ENCODE data around the gene PRX. TPM values are rescaled to one million over a fixed set of nuclear protein-coding genes. Genes with fewer than 3 reads are reported as not detected.
A peak's percentile ranks its signal among the peaks of the same experiment; 100 is the strongest.

The PRX gene
- total and polyA plus RNA-seq, 2 of the 13 experiments (the other 11 are each of a cell fraction or from before 2014, with no cell fraction given), result 0.66 TPM

DNA sequence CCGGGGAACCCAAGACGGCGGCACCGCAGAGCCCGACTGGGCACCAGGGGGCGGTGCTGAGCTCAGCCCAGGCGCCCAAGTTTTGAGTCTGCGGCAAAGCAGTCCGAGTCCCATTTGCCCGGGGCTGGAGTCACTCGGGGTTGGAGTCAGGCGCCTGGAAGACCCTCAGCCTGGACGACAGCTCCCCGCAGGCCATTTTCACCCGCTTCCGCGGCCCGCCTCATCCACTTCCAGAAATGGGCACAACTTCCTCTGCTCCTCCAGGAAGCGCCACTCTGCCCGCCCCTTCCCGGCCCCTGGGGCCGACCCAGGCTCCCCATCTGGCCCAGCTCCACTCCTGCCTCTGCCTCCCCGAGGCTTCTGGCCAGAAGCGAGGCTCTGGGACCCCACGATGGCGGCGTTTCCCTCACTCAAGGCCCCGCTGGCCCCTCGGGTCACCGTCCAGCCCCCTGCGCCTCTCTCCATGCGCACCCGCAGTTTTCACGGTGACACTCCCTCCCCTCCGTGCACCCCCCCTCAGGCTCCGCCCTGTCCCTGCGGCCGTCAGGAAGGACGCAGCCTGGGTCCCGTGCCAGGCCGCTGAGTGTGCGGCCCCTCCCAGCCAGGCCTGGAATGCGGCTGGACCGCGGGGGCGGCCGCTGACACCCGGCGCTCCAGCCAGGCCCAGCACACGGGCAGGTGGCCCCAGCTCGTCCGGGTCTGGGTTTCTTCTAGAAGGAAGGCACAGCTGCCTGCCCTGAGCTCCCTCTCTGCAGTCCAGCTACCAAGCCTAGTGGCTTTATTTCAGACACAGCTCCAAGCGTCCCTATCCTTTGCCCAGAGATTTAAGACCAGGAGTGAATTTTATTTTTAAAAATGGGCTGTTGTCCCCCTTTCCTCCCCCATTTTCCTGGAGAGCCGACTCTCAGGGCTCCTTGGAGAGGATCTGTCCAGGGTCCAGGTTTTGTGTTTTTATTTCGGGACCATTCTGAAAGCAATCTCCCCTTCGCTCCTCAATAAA is 7.9 kb upstream of the PRX start (continued):
- TF ChIP-seq, protein P1, sequence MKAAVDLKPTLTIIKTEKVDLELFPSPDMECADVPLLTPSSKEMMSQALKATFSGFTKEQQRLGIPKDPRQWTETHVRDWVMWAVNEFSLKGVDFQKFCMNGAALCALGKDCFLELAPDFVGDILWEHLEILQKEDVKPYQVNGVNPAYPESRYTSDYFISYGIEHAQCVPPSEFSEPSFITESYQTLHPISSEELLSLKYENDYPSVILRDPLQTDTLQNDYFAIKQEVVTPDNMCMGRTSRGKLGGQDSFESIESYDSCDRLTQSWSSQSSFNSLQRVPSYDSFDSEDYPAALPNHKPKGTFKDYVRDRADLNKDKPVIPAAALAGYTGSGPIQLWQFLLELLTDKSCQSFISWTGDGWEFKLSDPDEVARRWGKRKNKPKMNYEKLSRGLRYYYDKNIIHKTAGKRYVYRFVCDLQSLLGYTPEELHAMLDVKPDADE (CRISPR knock-in tag; IDR thresholded peaks at IDR 0.05), result peak; percentile 61; the same call in 1 of the 2 replicates
- TF ChIP-seq RXRA (CRISPR knock-in tag; IDR thresholded peaks at IDR 0.05) (peak; percentile 79), ZNF3 (CRISPR knock-in tag; IDR thresholded peaks at IDR 0.05) (no peak), SIN3B (IDR thresholded peaks at IDR 0.05; ENCODE audit: low read length) (no peak), ZNF556 (CRISPR knock-in tag; IDR thresholded peaks at IDR 0.05; ENCODE audit: borderline replicate concordance) (peak; percentile 45; the same call in 1 of the 2 replicates), TBL1XR1 (IDR thresholded peaks at IDR 0.05; ENCODE audit: borderline replicate concordance, low read length, partially characterized antibody) (peak; percentile 46), TCF7L2 (IDR thresholded peaks at IDR 0.05; ENCODE audit: low read depth, low read length) (no peak), ZNF577 (CRISPR knock-in tag; IDR thresholded peaks at IDR 0.05; ENCODE audit: borderline replicate concordance, low read depth) (no peak), ZNF598 (CRISPR knock-in tag; IDR thresholded peaks at IDR 0.05; ENCODE audit: borderline replicate concordance) (peak; percentile 92; the same call in 1 of the 2 replicates), POGK (CRISPR knock-in tag; conservative IDR thresholded peaks at IDR 0.05) (peak; percentile 87; the same call in 1 of the 2 replicates), ZNF333 (CRISPR knock-in tag; IDR thresholded peaks at IDR 0.05; ENCODE audit: borderline replicate concordance) (peak; percentile 90; the same call in 1 of the 2 replicates), KLF16 (CRISPR knock-in tag; IDR thresholded peaks at IDR 0.05) (peak in 1 of 2 experiments; percentile 60; a peak in 1 of 4 replicates), YEATS4 (CRISPR knock-in tag; IDR thresholded peaks at IDR 0.05; ENCODE audit: borderline replicate concordance) (peak; percentile 74), GTF2F1 (IDR thresholded peaks at IDR 0.05; ENCODE audit: low read length) (no peak), BCL3 (CRISPR knock-in tag; IDR thresholded peaks at IDR 0.05) (peak; percentile 83), CBX5 (CRISPR knock-in tag; IDR thresholded peaks at IDR 0.05; ENCODE audit: borderline replicate concordance) (no peak; the same call in 1 of the 2 replicates), LCORL (IDR thresholded peaks at IDR 0.05) (no peak), LCORL (CRISPR knock-in tag; IDR thresholded peaks at IDR 0.05) (peak; percentile 92)
- TF ChIP-seq, protein P2, sequence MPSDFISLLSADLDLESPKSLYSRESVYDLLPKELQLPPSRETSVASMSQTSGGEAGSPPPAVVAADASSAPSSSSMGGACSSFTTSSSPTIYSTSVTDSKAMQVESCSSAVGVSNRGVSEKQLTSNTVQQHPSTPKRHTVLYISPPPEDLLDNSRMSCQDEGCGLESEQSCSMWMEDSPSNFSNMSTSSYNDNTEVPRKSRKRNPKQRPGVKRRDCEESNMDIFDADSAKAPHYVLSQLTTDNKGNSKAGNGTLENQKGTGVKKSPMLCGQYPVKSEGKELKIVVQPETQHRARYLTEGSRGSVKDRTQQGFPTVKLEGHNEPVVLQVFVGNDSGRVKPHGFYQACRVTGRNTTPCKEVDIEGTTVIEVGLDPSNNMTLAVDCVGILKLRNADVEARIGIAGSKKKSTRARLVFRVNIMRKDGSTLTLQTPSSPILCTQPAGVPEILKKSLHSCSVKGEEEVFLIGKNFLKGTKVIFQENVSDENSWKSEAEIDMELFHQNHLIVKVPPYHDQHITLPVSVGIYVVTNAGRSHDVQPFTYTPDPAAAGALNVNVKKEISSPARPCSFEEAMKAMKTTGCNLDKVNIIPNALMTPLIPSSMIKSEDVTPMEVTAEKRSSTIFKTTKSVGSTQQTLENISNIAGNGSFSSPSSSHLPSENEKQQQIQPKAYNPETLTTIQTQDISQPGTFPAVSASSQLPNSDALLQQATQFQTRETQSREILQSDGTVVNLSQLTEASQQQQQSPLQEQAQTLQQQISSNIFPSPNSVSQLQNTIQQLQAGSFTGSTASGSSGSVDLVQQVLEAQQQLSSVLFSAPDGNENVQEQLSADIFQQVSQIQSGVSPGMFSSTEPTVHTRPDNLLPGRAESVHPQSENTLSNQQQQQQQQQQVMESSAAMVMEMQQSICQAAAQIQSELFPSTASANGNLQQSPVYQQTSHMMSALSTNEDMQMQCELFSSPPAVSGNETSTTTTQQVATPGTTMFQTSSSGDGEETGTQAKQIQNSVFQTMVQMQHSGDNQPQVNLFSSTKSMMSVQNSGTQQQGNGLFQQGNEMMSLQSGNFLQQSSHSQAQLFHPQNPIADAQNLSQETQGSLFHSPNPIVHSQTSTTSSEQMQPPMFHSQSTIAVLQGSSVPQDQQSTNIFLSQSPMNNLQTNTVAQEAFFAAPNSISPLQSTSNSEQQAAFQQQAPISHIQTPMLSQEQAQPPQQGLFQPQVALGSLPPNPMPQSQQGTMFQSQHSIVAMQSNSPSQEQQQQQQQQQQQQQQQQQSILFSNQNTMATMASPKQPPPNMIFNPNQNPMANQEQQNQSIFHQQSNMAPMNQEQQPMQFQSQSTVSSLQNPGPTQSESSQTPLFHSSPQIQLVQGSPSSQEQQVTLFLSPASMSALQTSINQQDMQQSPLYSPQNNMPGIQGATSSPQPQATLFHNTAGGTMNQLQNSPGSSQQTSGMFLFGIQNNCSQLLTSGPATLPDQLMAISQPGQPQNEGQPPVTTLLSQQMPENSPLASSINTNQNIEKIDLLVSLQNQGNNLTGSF (CRISPR knock-in tag; IDR thresholded peaks at IDR 0.05), result no peak

Measured in HepG2 (cell line).